Transverse colon (tissue), 4 donors: ENCODE measurements around the gene PLEKHG2. TPM values are rescaled to one million over a fixed set of nuclear protein-coding genes. Genes with fewer than 3 reads are reported as not detected.

Source experiments
- DNase-seq: peaks from one replicate; pipeline ENCODE4 v3.0.0-alpha.2; 2019
- H3K27ac ChIP-seq, 4 donors: fragments of 200-600 bp; sonication (generic); 2 replicates each; pipeline ENCODE4 v1.5.1; 2016 to 2018; ENCODE audit warnings: inconsistent platforms in 4 of 4
- H3K27me3 ChIP-seq: fragments of 200-600 bp; sonication (generic); 2 replicates; pipeline ENCODE4 v1.5.1; 2017; ENCODE audit warnings: inconsistent platforms
- H3K36me3 ChIP-seq, 4 donors: fragments of 200-600 bp; sonication (generic); 2 replicates each; pipeline ENCODE4 v1.5.1; 2017 to 2019; ENCODE audit warnings: inconsistent platforms in 4 of 4
- H3K4me1 ChIP-seq, 4 donors: fragments of 200-600 bp; sonication (generic); 2 replicates each; pipeline ENCODE4 v1.5.1; 2017 to 2020; ENCODE audit warnings: inconsistent platforms in 4 of 4
- H3K4me3 ChIP-seq, 4 donors: fragments of 200-600 bp; sonication (generic); 1 replicate in 1 of 4; 2 replicates in 3 of 4; pipeline versions ENCODE4 v1.5.1 to v1.6.1; 2017 to 2019; ENCODE audit warnings: inconsistent platforms in 4 of 4
- H3K9me3 ChIP-seq, 2 donors: fragments of 200-600 bp; sonication (generic); 2 replicates each; pipeline ENCODE4 v1.5.1; 2017 to 2019; ENCODE audit warnings: inconsistent platforms in 2 of 2
- EP300 ChIP-seq: sonication (generic); formaldehyde crosslinking; IDR thresholded peaks from one replicate; pipeline ENCODE4 v1.6.1; 2017; ENCODE audit warnings: antibody characterized with exemption, low read depth
- POLR2A ChIP-seq: fragments of 450-650 bp; IDR thresholded peaks from one replicate; pipeline ENCODE4 v1.6.1; 2016; ENCODE audit warnings: antibody characterized with exemption, mild to moderate bottlenecking, moderate library complexity
- POLR2AphosphoS5 ChIP-seq, 3 donors: sonication (generic); formaldehyde crosslinking; IDR thresholded peaks; one replicate each; pipeline ENCODE4 v1.6.1; 2016; ENCODE audit warnings: antibody characterized with exemption in 3 of 3
- WGBS, 2 donors: methylation state at CpG; one replicate each; pipeline ENCODE4 v1.1.5; 2018; ENCODE audit warnings: low coverage in 1 of 2; 5-methylcytosine and 5-hydroxymethylcytosine counted together
- in situ Hi-C, 4 donors: fragments of 200-750 bp; cut with MboI; loops; one replicate each; pipeline versions ENCODE4 v1.15.0 to v1.15.1; 2017; ENCODE audit warnings: low sequenced_read_pairs in 3 of 4, low pct_ligation_motif_present in 1 of 4, low pct_unique_long_range_greater_than_20kb in 1 of 4
- intact Hi-C: fragments of 100-400 bp; cut with DNase I; formaldehyde crosslinking; loops from one replicate; pipeline ENCODE4 v1.15.1; 2023; ENCODE audit warnings: low total_unique reads
- total RNA-seq, 4 donors: library from RNA; depleted of rRNA; stranded (reverse); fragments of >200 nt; gene quantifications; one replicate each; pipeline ENCODE4 v1.1.0, GENCODE V29; 2016
- TF ChIP-seq, protein P1 (sequence below), 5 experiments: fragments of 200-600 bp in 3 of 5; fragments of 450-650 bp in 2 of 5; sonication (generic) in 3 of 5; IDR thresholded peaks; 1 replicate in 2 of 5; 2 replicates in 3 of 5; pipeline ENCODE4 v1.5.1; 2016 to 2017; ENCODE audit warnings: antibody characterized with exemption in 5 of 5, inconsistent platforms in 3 of 5, mild to moderate bottlenecking in 2 of 5, moderate library complexity in 1 of 5

PLEKHG2 gene
- total RNA-seq, 4 donors from 2014 or later: 6.1 to 27.7 (median 11.9) TPM

DNA sequence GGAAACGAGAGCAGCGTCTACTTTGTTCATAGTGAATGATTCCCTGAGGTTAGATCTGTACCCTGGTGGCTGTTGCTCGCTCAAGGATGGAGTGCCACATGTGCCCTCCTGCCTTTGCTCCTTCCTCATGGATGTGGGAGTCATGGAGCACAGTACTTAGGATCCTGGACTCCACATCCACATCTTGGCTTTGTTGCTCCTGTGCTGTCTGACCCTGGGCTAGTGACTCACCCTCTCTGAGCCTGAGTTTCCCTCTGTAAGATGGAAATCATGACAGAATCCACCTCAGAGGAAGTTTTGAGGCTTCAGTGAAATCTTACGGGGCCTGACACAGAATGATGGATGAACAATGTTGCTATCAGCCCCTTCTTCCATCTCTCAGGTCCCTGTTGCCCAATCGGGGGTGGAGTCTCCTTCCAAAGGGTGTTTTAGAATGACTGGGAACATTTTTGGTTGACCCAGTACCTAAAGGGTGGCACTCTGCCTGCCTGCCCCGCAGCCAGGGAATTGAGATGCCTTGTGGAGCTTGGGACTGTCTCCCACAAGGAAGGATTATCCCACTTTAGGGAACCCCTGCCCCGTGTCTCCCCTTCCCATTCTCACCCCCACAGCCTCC, 58.4 kb downstream of the PLEKHG2 start:
- Histone ChIP-seq H3K27me3 (no peaks in the 10 kb centered on the region), H3K4me3 (no peak overlapping the region), H3K27ac (no peak overlapping the region), H3K9me3 (no peaks in the 10 kb centered on the region), H3K4me1 (no peaks in the 10 kb centered on the region), H3K36me3 (peaks cover 0 to 76% (median 35%) of the 10 kb centered on the region in 4 donors)
- 84 to 100% methylated on average over 1 to 7 of the region's 7 CpGs for WGBS, 2 donors
- TF ChIP-seq EP300: no peak
- no peak for TF ChIP-seq POLR2AphosphoS5 (IDR thresholded peaks at IDR 0.05)
- TF ChIP-seq, protein P1, sequence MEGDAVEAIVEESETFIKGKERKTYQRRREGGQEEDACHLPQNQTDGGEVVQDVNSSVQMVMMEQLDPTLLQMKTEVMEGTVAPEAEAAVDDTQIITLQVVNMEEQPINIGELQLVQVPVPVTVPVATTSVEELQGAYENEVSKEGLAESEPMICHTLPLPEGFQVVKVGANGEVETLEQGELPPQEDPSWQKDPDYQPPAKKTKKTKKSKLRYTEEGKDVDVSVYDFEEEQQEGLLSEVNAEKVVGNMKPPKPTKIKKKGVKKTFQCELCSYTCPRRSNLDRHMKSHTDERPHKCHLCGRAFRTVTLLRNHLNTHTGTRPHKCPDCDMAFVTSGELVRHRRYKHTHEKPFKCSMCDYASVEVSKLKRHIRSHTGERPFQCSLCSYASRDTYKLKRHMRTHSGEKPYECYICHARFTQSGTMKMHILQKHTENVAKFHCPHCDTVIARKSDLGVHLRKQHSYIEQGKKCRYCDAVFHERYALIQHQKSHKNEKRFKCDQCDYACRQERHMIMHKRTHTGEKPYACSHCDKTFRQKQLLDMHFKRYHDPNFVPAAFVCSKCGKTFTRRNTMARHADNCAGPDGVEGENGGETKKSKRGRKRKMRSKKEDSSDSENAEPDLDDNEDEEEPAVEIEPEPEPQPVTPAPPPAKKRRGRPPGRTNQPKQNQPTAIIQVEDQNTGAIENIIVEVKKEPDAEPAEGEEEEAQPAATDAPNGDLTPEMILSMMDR (IDR thresholded peaks at IDR 0.05): no peak
- TF ChIP-seq POLR2A: no peak
- DNase-seq: no peak
- intact Hi-C loops (loop anchor here (10.0 kb wide), 1 partner anchor 64 kb away; the partner anchor contains the start of gene EID2B), in situ Hi-C loops (no loop called here)

GRCh38 chr19:39471756-39472536, 59.5 kb downstream of the PLEKHG2 start:
- Histone ChIP-seq H3K9me3 (no peaks in the 10 kb centered on the region), H3K4me3 (no peak overlapping the region), H3K4me1 (no peaks in the 10 kb centered on the region), H3K27me3 (no peaks in the 10 kb centered on the region), H3K36me3 (peaks cover 0 to 67% (median 33%) of the 10 kb centered on the region in 4 donors), H3K27ac (no peak overlapping the region)
- in situ Hi-C loops: no loop called here
- WGBS, 2 donors: 73 to 100% methylated on average over 2 to 8 of the region's 8 CpGs
- intact Hi-C loops: loop anchor here (10.0 kb wide), 1 partner anchor 63 kb away; the partner anchor contains the start of gene EID2B
- no peak for DNase-seq
- no peak for TF ChIP-seq POLR2AphosphoS5 (IDR thresholded peaks at IDR 0.05)
- no peak for TF ChIP-seq POLR2A
- TF ChIP-seq, protein P1 (IDR thresholded peaks at IDR 0.05): no peak
- no peak for TF ChIP-seq EP300

DNA sequence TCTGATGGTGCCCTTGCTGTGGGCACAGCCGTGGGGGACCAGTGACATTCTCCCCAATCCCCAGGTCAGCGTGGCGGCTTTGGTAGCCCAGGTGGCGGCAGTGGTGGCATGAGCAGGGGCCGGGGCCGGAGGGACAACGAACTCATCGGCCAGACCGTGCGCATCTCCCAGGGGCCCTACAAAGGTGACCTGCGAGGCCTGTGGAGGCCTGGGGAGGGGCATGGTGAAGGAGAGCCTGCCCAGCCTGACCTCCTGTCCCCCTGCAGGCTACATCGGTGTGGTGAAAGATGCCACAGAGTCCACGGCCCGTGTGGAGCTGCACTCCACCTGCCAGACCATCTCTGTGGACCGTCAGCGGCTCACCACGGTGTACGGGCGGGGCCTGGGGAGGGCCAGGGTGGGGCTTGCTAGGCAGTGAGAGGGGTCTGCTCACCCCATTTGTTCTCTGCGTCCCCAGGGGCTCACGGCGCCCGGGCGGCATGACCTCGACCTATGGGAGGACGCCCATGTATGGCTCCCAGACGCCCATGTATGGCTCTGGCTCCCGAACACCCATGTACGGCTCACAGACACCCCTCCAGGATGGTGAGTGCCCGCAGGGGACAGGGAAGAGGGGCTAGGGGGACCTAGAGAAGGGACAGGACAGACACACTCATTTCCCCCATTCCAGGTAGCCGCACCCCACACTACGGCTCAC, 60.4 kb downstream of the PLEKHG2 start:
- H3K9me3 ChIP-seq: no peaks in the 10 kb centered on the region
- intact Hi-C loops: loop anchor here (10.0 kb wide), 1 partner anchor 62 kb away; the partner anchor contains the start of gene EID2B
- no peak for DNase-seq
- no peak overlapping the region for H3K4me3 ChIP-seq
- peaks cover 0 to 64% (median 30%) of the 10 kb centered on the region in 4 donors for H3K36me3 ChIP-seq
- WGBS, 2 donors: 94% methylated on average over 18 of the region's 32 CpGs; no CpG with 5 or more reads in 1 of the 2 donors
- no peak for TF ChIP-seq POLR2A
- no peak for TF ChIP-seq POLR2AphosphoS5 (IDR thresholded peaks at IDR 0.05)
- TF ChIP-seq, protein P1 (IDR thresholded peaks at IDR 0.05): no peak
- no peak for TF ChIP-seq EP300
- no peaks in the 10 kb centered on the region for H3K4me1 ChIP-seq
- in situ Hi-C loops: no loop called here
- no peak overlapping the region for H3K27ac ChIP-seq
- no peaks in the 10 kb centered on the region for H3K27me3 ChIP-seq
